Kidney epithelial cell (primary cell): ENCODE results near the gene ENTREP3. TPM values are rescaled to one million over a fixed set of nuclear protein-coding genes. Genes with fewer than 3 reads are reported as not detected.
A peak's percentile ranks its signal among the peaks of the same experiment; 100 is the strongest.

ENCODE experiments used
- DNase-seq: peaks from one replicate; pipeline ENCODE4 v3.0.0-alpha.2; 2010; ENCODE audit warnings: low read depth
- H3K27me3 ChIP-seq: 2 replicates; pipeline ENCODE4 v1.6.0; 2011; ENCODE audit warnings: low read length; ENCODE audit not compliant: control insufficient read depth, insufficient read depth
- H3K36me3 ChIP-seq: 2 replicates; pipeline ENCODE4 v1.5.1; 2011; ENCODE audit warnings: low read length; ENCODE audit not compliant: control insufficient read depth, insufficient read depth
- H3K4me3 ChIP-seq: 2 replicates; pipeline ENCODE4 v1.5.1; 2011; ENCODE audit warnings: low read depth, mild to moderate bottlenecking, control low read depth, low read length
- total RNA-seq: library from RNA; depleted of rRNA; stranded (reverse); fragments of >200 nt; gene quantifications from 2 replicates; pipeline ENCODE4 v1.2.3, GENCODE V29; 2015
- TF ChIP-seq, protein P1 (sequence below): IDR thresholded peaks from 2 replicates; pipeline ENCODE4 v1.5.1; 2011; ENCODE audit warnings: mild to moderate bottlenecking, moderate library complexity, low read length, control low read depth, inconsistent platforms; ENCODE audit not compliant: insufficient read depth, poor library complexity, severe bottlenecking

ENTREP3 gene
- total RNA-seq, 1 donor from 2014 or later: 13.2 TPM

DNA sequence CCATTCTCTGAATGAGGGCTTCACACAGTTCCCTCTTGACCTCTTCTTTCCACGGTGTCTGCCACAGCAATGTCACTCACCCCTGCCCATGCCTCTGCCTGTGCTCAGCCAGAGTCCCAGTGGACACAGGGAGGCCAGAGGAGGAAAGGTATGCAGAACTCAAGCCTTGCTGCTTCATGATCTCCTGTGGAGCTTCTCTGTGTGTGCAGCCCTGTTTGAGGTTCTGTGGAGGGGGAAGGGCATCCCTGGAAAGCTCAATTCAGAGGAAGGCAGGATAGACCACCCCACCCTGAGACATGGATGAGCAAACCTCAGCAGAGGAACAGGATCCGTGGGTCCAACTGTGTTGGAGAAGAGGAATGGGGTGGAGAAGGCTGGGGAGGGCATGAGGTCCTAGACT is 24.0 kb upstream of the ENTREP3 start:
- Histone ChIP-seq H3K27me3 (no peaks in the 10 kb centered on the region), H3K36me3 (no peaks in the 10 kb centered on the region), H3K4me3 (no peak overlapping the region)
- no peak for DNase-seq
- TF ChIP-seq, protein P1, sequence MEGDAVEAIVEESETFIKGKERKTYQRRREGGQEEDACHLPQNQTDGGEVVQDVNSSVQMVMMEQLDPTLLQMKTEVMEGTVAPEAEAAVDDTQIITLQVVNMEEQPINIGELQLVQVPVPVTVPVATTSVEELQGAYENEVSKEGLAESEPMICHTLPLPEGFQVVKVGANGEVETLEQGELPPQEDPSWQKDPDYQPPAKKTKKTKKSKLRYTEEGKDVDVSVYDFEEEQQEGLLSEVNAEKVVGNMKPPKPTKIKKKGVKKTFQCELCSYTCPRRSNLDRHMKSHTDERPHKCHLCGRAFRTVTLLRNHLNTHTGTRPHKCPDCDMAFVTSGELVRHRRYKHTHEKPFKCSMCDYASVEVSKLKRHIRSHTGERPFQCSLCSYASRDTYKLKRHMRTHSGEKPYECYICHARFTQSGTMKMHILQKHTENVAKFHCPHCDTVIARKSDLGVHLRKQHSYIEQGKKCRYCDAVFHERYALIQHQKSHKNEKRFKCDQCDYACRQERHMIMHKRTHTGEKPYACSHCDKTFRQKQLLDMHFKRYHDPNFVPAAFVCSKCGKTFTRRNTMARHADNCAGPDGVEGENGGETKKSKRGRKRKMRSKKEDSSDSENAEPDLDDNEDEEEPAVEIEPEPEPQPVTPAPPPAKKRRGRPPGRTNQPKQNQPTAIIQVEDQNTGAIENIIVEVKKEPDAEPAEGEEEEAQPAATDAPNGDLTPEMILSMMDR: no peak

DNA sequence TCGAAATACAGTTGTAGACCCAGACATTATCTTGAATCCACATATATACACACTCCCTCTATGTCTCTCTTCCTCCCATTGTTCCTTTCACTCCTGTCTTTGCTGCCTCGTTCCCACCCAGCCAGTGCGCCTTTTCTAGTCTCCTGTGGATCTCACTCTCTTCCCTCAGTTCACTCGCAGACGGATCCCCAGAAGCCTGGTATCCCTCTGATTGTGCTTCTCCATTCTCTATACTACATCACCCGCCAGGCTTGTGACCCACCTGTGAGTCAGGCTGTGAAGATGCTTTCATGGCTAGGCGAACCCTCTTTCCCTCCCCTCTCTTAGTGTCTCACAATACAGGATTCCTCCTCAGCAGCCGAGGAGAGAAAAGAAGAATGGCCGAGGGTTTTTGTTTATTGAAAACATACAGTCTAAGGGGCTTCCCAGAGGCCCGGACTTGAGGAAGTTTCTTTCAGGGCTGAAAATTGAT is 23.4 kb upstream of the ENTREP3 start:
- Histone ChIP-seq H3K27me3 (no peaks in the 10 kb centered on the region), H3K36me3 (no peaks in the 10 kb centered on the region), H3K4me3 (no peak overlapping the region)
- TF ChIP-seq, protein P1: no peak
- no peak for DNase-seq

DNA sequence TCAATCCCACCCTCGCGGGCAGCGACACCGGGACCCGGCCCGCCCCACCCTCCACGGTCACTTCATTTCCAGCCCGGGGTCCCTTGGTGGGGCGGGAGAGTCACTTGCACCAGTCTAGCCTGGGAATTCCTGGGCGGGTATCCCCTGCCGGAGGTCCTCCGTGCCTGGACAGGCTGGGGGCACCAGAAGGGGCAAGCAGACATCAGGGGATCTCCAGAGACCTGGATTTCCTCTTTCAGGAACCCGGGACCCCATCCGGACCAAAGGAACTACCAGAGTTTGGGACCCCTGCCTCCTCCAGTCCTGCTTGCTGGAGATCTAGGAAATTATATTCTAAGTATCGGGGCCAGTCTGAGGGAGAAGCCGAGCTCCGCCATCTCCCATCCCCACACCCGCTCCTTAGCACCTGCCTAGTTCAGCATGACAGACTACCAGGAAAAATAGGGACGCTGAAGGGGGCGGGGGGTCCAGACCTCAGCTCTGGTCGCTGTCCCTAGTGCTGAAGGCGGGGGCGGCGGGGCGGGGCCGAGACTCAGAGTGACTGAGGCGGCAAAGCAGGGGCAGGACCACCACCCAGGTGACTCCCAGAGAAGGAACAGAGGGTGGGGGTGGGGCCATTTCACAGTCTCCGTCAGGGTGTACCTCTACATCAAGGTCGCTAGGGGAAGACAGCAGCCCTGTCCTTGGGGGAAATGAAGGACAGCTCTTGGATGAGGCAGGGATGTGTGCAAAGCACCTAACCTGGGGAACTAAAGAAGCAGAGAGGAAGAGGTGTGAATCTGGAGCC is 22.8 kb upstream of the ENTREP3 start:
- TF ChIP-seq, protein P1: peak; percentile 31
- DNase-seq: no peak
- peak overlapping the region; percentile 70 for H3K4me3 ChIP-seq

DNA sequence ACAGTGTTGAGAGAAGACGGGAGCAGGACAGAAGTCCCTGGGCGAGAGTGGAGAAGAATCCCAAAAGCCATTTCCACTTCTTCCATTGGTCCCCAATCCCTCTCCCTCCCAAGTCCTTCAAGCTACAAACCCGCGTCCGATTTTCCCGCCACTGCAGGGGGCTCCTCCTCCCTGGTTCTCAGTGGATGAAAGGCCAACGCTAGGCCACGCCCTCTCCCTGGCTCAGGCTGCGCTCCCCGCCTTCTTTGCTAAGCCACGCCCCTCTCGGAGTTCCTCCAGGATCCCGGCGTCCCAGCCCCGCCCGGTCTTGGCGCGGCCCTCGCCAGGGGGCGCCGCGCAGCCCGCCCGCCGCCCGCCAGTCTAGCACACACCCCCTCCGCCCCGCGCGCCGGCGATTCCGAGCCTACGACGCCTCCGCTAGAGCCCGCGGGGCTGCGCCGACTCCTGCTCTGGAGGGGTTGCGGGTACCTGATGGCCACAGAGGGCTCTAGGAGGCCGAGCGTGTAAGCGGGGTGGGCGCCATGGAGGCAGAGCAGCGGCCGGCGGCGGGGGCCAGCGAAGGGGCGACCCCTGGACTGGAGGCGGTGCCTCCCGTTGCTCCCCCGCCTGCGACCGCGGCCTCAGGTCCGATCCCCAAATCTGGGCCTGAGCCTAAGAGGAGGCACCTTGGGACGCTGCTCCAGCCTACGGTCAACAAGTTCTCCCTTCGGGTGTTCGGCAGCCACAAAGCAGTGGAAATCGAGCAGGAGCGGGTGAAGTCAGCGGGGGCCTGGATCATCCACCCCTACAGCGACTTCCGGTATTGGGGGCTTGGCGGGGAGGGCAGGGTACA is 22.0 kb upstream of the ENTREP3 start, which contains the start of gene HCN3:
Gene HCN3 (plus strand): TSS at position 394 of the 832 bp plus-strand sequence. CDS start 128 bp downstream, at position 522.
- no peaks in the 10 kb centered on the region for H3K27me3 ChIP-seq
- no peaks in the 10 kb centered on the region for H3K36me3 ChIP-seq
- TF ChIP-seq, protein P1: peak; percentile 34
- DNase-seq: peak; percentile 75
- peak within 1 kb of the TSS; percentile 70 for H3K4me3 ChIP-seq

More for the DNA sequence above, 22.8 kb upstream of the ENTREP3 start:
- Histone ChIP-seq H3K27me3 (no peaks in the 10 kb centered on the region), H3K36me3 (no peaks in the 10 kb centered on the region)

DNA sequence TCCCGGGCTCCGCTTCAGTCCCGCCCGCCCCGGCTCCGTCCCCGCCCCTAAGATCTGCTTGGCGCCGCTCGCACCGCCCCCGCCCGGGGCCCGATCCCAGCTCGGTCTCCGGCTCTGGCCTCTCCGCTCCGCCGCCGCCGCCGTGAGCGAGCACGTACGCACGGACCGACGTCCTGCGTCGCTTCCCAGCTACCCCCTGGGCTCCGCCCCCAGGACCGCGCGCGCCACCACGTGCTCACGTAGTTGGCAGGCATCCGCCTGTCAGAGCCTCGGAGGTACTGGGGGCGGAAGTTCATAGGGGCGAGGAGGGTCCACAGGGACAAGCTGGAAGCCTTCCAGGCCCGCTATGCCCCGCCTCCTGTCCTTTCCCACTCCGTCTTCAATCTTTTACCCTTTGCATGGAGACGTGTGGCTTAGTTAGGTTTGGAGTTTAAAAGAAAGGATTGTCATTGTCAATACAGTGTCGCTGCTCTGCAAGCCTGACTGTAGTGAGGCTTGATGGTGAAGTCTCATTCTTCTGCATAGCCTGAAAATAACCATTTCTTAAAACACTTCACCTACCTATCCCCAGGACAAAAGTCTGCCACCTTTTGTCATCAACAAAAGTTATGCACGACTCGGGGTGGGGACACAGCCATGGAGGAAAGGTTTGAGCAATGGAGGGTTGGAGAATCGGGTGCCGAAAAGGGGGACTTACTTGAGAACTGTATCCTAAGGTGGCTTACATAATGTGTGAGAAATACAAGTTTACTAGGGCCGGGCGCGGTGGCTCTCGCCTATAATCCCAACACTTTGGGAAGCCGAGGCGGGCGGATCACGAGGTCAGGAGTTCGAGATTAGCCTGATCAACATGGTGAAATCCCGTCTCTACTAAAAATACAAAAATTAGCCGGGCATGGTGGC is 18.3 kb upstream of the ENTREP3 start, which contains the start of gene CLK2:
Gene CLK2 (minus strand): TSS at position 162 of the 903 bp plus-strand sequence. CDS start 2,527 bp downstream, outside the sequence.
- H3K27me3 ChIP-seq: no peaks in the 10 kb centered on the region
- TF ChIP-seq, protein P1: no peak
- peaks cover 4% of the 10 kb centered on the region for H3K36me3 ChIP-seq
- DNase-seq: peak; percentile 76
- peak within 1 kb of the TSS; percentile 72 for H3K4me3 ChIP-seq
